A673 (cell line): Measurements from ENCODE around the gene RNU6-7. TPM values are rescaled to one million over a fixed set of nuclear protein-coding genes. Genes with fewer than 3 reads are reported as not detected.

Experiments
- BruUV-seq: library from RNA; stranded (reverse); fragments of 400-500 nt; replicated peaks from 2 replicates; lab custom pipeline; 2021; lab: Mats Ljungman, UMichigan
- CTCF ChIA-PET: fragments of 300-600 bp; sonication (Branson Sonifier 250); formaldehyde crosslinking; loops from one replicate; lab custom pipeline; 2022; ENCODE audit warnings: antibody characterized with exemption; lab: Charles Lee
- POLR2A ChIA-PET: fragments of 300-600 bp; sonication (Branson Sonifier 250); formaldehyde crosslinking; loops from one replicate; lab custom pipeline; 2022; ENCODE audit warnings: antibody characterized with exemption; ENCODE audit not compliant: low non-redundant PET; lab: Charles Lee
- DNase-seq: peaks from one replicate; pipeline ENCODE4 v3.0.0-alpha.2; 2015; ENCODE audit warnings: low spot score
- H3K27ac ChIP-seq: fragments of 200-600 bp; sonication (generic); 2 replicates; pipeline ENCODE4 v1.5.1; 2016; ENCODE audit warnings: mixed run types, low read depth, mild to moderate bottlenecking, mixed read lengths, antibody characterized with exemption, low read length; ENCODE audit not compliant: poor library complexity, severe bottlenecking
- H3K27me3 ChIP-seq: fragments of 200-600 bp; sonication (generic); replicated peaks from 2 replicates; pipeline ENCODE4 v1.6.1; 2017; ENCODE audit warnings: mixed run types, low read depth, mild to moderate bottlenecking, mixed read lengths, antibody characterized with exemption, low read length; ENCODE audit not compliant: insufficient read depth, poor library complexity
- H3K36me3 ChIP-seq: fragments of 200-600 bp; sonication (generic); 2 replicates; pipeline ENCODE4 v1.6.1; 2016; ENCODE audit warnings: mixed run types, mild to moderate bottlenecking, mixed read lengths, antibody characterized with exemption, low read length; ENCODE audit not compliant: insufficient read depth, poor library complexity, severe bottlenecking
- H3K4me1 ChIP-seq: fragments of 200-600 bp; sonication (generic); 2 replicates; pipeline ENCODE4 v1.6.1; 2017; ENCODE audit warnings: mixed run types, mild to moderate bottlenecking, mixed read lengths, antibody characterized with exemption, low read length; ENCODE audit not compliant: insufficient read depth, poor library complexity, severe bottlenecking
- H3K4me3 ChIP-seq: fragments of 200-600 bp; sonication (generic); 2 replicates; pipeline ENCODE4 v1.5.1; 2016; ENCODE audit warnings: low read depth, mixed run types, mild to moderate bottlenecking, mixed read lengths, low read length; ENCODE audit not compliant: poor library complexity, severe bottlenecking
- H3K9me3 ChIP-seq: fragments of 200-600 bp; sonication (generic); 2 replicates; pipeline ENCODE4 v1.6.1; 2016; ENCODE audit warnings: mixed run types, low read depth, mild to moderate bottlenecking, mixed read lengths, antibody characterized with exemption, low read length; ENCODE audit not compliant: poor library complexity, severe bottlenecking
- CTCF ChIP-seq: fragments of 300-800, 200-600 bp; sonication (generic); conservative IDR thresholded peaks from 2 replicates; pipeline ENCODE4 v1.5.1; 2017; ENCODE audit warnings: low read depth, mild to moderate bottlenecking, antibody characterized with exemption, low read length, moderate library complexity, mixed read lengths
- EZH2 ChIP-seq: fragments of 200-600 bp; sonication (generic); IDR thresholded peaks from 2 replicates; pipeline ENCODE4 v1.6.1; 2017; ENCODE audit warnings: borderline replicate concordance, low read depth, mild to moderate bottlenecking, mixed read lengths, antibody characterized with exemption, low read length; ENCODE audit not compliant: poor library complexity, severe bottlenecking
- intact Hi-C: fragments of 100-400 bp; cut with micrococcal nuclease; formaldehyde crosslinking; loops from one replicate; pipeline ENCODE4 v1.10.0; 2022; ENCODE audit not compliant: unreplicated experiment
- total RNA-seq: library from RNA; stranded (reverse); gene quantifications from 2 replicates; pipeline ENCODE4 v1.2.3, GENCODE V29; 2021

Gene RNU6-7
- total RNA-seq, 1 experiment from 2014 or later, result not detected

DNA sequence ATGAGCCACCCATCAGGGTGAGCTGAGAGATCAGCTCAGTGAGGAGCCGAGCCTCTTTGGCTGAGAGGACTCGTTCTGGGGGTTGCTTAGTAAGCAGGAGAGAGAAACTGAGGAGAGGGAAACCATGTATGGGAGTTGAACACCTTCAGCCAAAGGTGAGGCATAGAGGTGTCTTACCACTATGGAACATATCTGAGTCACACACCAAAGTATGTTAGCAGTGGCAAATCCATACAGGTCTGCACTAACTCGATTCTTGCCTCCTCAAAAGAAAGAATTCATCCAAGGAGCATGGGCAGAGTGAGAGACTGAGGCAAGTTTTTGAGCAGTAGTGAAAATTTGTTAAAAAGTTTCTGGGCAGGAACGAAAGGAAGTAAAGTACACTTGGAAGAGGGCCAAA lies 47.9 kb downstream of the RNU6-7 start:
- Histone ChIP-seq H3K4me3 (no peak overlapping the region), H3K27ac (no peak overlapping the region), H3K4me1 (no peaks in the 10 kb centered on the region), H3K36me3 (no peaks in the 10 kb centered on the region), H3K27me3 (no peaks in the 10 kb centered on the region), H3K9me3 (no peaks in the 10 kb centered on the region)
- TF ChIP-seq CTCF (no peak), EZH2 (no peak)
- no TSS peak for BruUV-seq
- no peak for DNase-seq
- ChIA-PET CTCF (interaction anchor here (0.6 to 1.6 kb wide), 3 partner anchors 176 to 315 kb away, joined by 3 to 7 read pairs (median 7); no protein-coding TSS in a partner anchor), POLR2A (no interaction called here)
- intact Hi-C loops, result loop anchor here (10.0 kb wide), 2 partner anchors 885 to 1595 kb away; no protein-coding TSS in a partner anchor

DNA sequence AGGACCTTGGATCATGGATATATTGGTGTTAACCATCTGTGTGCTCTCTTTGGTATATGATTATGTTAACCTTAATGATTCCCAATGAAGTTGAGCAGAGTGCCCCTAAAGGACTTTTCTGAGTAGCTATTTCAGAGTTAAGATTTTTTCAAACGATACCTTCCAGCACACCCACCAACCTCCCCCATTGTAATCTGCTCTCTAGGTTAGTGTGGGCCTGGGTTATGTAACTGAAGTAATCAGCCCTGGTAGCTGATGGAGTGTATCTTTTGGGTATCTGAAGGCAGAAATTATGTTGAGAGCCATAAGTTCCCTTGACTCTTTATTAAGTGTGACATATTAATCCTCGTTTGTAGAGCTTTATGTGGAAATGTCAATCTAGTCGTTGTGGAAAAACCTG lies 48.8 kb downstream of the RNU6-7 start:
- H3K36me3 ChIP-seq, result no peaks in the 10 kb centered on the region
- no peak for DNase-seq
- no peak overlapping the region for H3K4me3 ChIP-seq
- no peaks in the 10 kb centered on the region for H3K27me3 ChIP-seq
- H3K9me3 ChIP-seq, result no peaks in the 10 kb centered on the region
- intact Hi-C loops, result loop anchor here (10.0 kb wide), 2 partner anchors 886 to 1596 kb away; no protein-coding TSS in a partner anchor
- BruUV-seq, result no TSS peak
- TF ChIP-seq EZH2 (no peak), CTCF (no peak)
- H3K27ac ChIP-seq, result no peak overlapping the region
- POLR2A ChIA-PET, result no interaction called here
- no peaks in the 10 kb centered on the region for H3K4me1 ChIP-seq
- CTCF ChIA-PET, result interaction anchor here (0.6 to 1.6 kb wide), 5 partner anchors 177 to 324 kb away, joined by 3 to 7 read pairs (median 4); no protein-coding TSS in a partner anchor

- intact Hi-C loops, result loop anchor here (10.0 kb wide), 2 partner anchors 887 to 1597 kb away; no protein-coding TSS in a partner anchor
- Histone ChIP-seq H3K9me3 (no peaks in the 10 kb centered on the region), H3K36me3 (no peaks in the 10 kb centered on the region), H3K27me3 (no peaks in the 10 kb centered on the region), H3K4me1 (no peaks in the 10 kb centered on the region), H3K27ac (no peak overlapping the region), H3K4me3 (no peak overlapping the region)
- TF ChIP-seq CTCF (no peak), EZH2 (no peak)
- no TSS peak for BruUV-seq
- ChIA-PET CTCF (interaction anchor here (1.1 to 1.8 kb wide), 3 partner anchors 317 to 741 kb away, joined by 3 to 6 read pairs (median 4); no protein-coding TSS in a partner anchor), POLR2A (no interaction called here)
- no peak for DNase-seq
These were observed 49.7 kb downstream of the RNU6-7 start for GRCh38 chr14:32251530-32251929.

Other genes starting within 250 kb of the RNU6-7 start
- 44.5 and 51.3 TPM in 2 replicates for gene ARHGAP5, start 124.7 kb upstream of the RNU6-7 start, total RNA-seq
- not detected in 2 replicates for gene RNU6-8, start 1.2 kb downstream of the RNU6-7 start, total RNA-seq
- gene AKAP6, start 127.3 kb downstream of the RNU6-7 start, total RNA-seq, result 0.73 and 1.7 TPM in 2 replicates